HepG2 (cell line): Measurements from ENCODE around the gene SLX9. TPM values are rescaled to one million over a fixed set of nuclear protein-coding genes. Genes with fewer than 3 reads are reported as not detected.
A peak's percentile ranks its signal among the peaks of the same experiment; 100 is the strongest.

Experiments used
- AKNA ChIP-seq: sonication (generic); formaldehyde crosslinking; IDR thresholded peaks from 2 replicates; pipeline ENCODE4 v1.4.0; 2020; ENCODE audit warnings: missing genetic modification reagents, borderline replicate concordance
- DR1 ChIP-seq: sonication (generic); formaldehyde crosslinking; IDR thresholded peaks from 2 replicates; pipeline ENCODE4 v1.8.0; 2021; ENCODE audit warnings: mild to moderate bottlenecking, missing genetic modification reagents, inconsistent platforms
- GMEB2 ChIP-seq: IDR thresholded peaks from 2 replicates; pipeline ENCODE4 v1.6.1; 2016; ENCODE audit warnings: missing biosample characterization, missing genetic modification reagents, low read depth
- KAT7 ChIP-seq: IDR thresholded peaks from 2 replicates; pipeline ENCODE4 v1.6.1; 2018; ENCODE audit warnings: borderline replicate concordance, missing compliant biosample characterization
- KLF15 ChIP-seq: sonication (generic); formaldehyde crosslinking; IDR thresholded peaks from 2 replicates; pipeline ENCODE4 v1.8.1; 2023; ENCODE audit warnings: borderline replicate concordance, mild to moderate bottlenecking, inconsistent platforms, missing genetic modification reagents, mixed read lengths
- KMT2B ChIP-seq: IDR thresholded peaks from 2 replicates; pipeline ENCODE4 v1.6.1; 2016; ENCODE audit warnings: missing genetic modification reagents, missing compliant biosample characterization
- NONO ChIP-seq, 2 experiments: fragments of 450-650 bp in 1 of 2; sonication (generic) in 1 of 2; formaldehyde crosslinking in 1 of 2; IDR thresholded peaks in 1 of 2; conservative IDR thresholded peaks in 1 of 2; 2 replicates each; pipeline versions ENCODE4 v1.6.1 to v1.8.0; 2017 to 2022; ENCODE audit warnings: mild to moderate bottlenecking in 1 of 2, missing genetic modification reagents in 1 of 2, moderate library complexity in 1 of 2
- PATZ1 ChIP-seq: sonication (generic); formaldehyde crosslinking; IDR thresholded peaks from 2 replicates; pipeline ENCODE4 v1.4.0; 2020; ENCODE audit warnings: missing genetic modification reagents
- POLR2G ChIP-seq: fragments of 200-400 bp; formaldehyde crosslinking; IDR thresholded peaks from 2 replicates; pipeline ENCODE4 v1.6.1; 2018; ENCODE audit warnings: mild to moderate bottlenecking, low read depth, low read length, moderate library complexity
- SIN3B ChIP-seq: fragments of 150-350 bp; IDR thresholded peaks from 2 replicates; pipeline ENCODE4 v1.6.1; 2014; ENCODE audit warnings: low read length
- SP1 ChIP-seq, 2 experiments: fragments of 450-650 bp in 1 of 2; sonication (generic) in 1 of 2; formaldehyde crosslinking in 1 of 2; IDR thresholded peaks; 2 replicates each; pipeline versions ENCODE4 v1.4.0 to v1.6.1; 2016 to 2020; ENCODE audit warnings: missing genetic modification reagents in 1 of 2
- SUZ12 ChIP-seq: fragments of 150-350 bp; IDR thresholded peaks from 2 replicates; pipeline ENCODE4 v1.6.1; 2014; ENCODE audit warnings: low read depth, low read length
- TCF12 ChIP-seq, 2 experiments: fragments of 450-650 bp in 1 of 2; sonication (generic) in 1 of 2; formaldehyde crosslinking in 1 of 2; IDR thresholded peaks; 2 replicates each; pipeline versions ENCODE4 v1.6.1 to v1.8.0; 2017 to 2022; ENCODE audit warnings: antibody characterized with exemption in 1 of 2, mild to moderate bottlenecking in 1 of 2, missing genetic modification reagents in 1 of 2, moderate library complexity in 1 of 2
- XRCC5 ChIP-seq: fragments of 200-400 bp; formaldehyde crosslinking; optimal IDR thresholded peaks from 2 replicates; pipeline ENCODE3; 2017; ENCODE audit warnings: mild to moderate bottlenecking, low read length
- ZNF652 ChIP-seq: IDR thresholded peaks from 2 replicates; pipeline ENCODE4 v1.6.1; 2016; ENCODE audit warnings: low read depth, borderline replicate concordance
- polyA plus RNA-seq, 8 experiments: library from polyadenylated mRNA; depleted of rRNA in 3 of 8; stranded (reverse) in 7 of 8; unstranded in 1 of 8; fragments of >200 nt; fragmentation: Illumina TruSeq in 4 of 8; extraction: Trizol in 4 of 8; gene quantifications; 2 replicates each; pipeline versions ENCODE4 v1.2.1 to v1.2.3, GENCODE V29; 2011 to 2016; ENCODE audit warnings: low read depth in 4 of 8, missing spikeins in 1 of 8, mixed read lengths in 1 of 8; ENCODE audit not compliant: insufficient read depth in 1 of 8
- total RNA-seq, 5 experiments: library from RNA; depleted of rRNA; stranded (reverse); fragments of >200 nt; fragmentation: Illumina TruSeq; extraction: Trizol; gene quantifications; 2 replicates each; pipeline ENCODE4 v1.2.3, GENCODE V29; 2016; ENCODE audit warnings: low read depth in 1 of 5

SLX9 gene
- total and polyA plus RNA-seq, 2 of the 13 experiments (the other 11 are each of a cell fraction or from before 2014, with no cell fraction given): 21.0 to 47.1 TPM

- TF ChIP-seq ZNF652 (CRISPR knock-in tag) (no peak), KAT7 (no peak), NONO (IDR thresholded peaks at IDR 0.05) (no peak), NONO (CRISPR knock-in tag; conservative IDR thresholded peaks at IDR 0.05) (no peak), KLF15 (CRISPR knock-in tag) (no peak), SUZ12 (no peak), KMT2B (CRISPR knock-in tag) (no peak), SIN3B (no peak), POLR2G (no peak), SP1 (IDR thresholded peaks at IDR 0.05) (no peak), SP1 (CRISPR knock-in tag; IDR thresholded peaks at IDR 0.05) (no peak), TCF12 (IDR thresholded peaks at IDR 0.05) (no peak), TCF12 (CRISPR knock-in tag; IDR thresholded peaks at IDR 0.05) (no peak), GMEB2 (CRISPR knock-in tag) (no peak), DR1 (CRISPR knock-in tag) (no peak), PATZ1 (CRISPR knock-in tag) (peak; percentile 21; the same call in 1 of the 2 replicates), XRCC5 (no peak), AKNA (no peak)
These were observed 56.7 kb downstream of the SLX9 start (continued) for GRCh38 chr21:44996501-44996921.
